ENCODE data around the gene TEAD1. TPM values are rescaled to one million over a fixed set of nuclear protein-coding genes. Genes with fewer than 3 reads are reported as not detected.
A peak's percentile ranks its signal among the peaks of the same experiment; 100 is the strongest.

The TEAD1 gene
- total RNA-seq, 6 donors from 2014 or later, result 53.5 to 141 (median 80.2) TPM

GRCh38 chr11:12686246-12687060 is 12.2 kb downstream of the TEAD1 start:
- Histone ChIP-seq H3K4me1 (peaks cover 7 to 39% (median 28%) of the 10 kb centered on the region in 4 donors), H3K27me3 (no peaks in the 10 kb centered on the region), H3K27ac (no peak overlapping the region), H3K36me3 (no peaks in the 10 kb centered on the region), H3K9me3 (no peaks in the 10 kb centered on the region), H3K4me3 (no peak overlapping the region)
- WGBS, 2 donors, result 89 to 97% methylated on average over 2 of the region's 2 CpGs
- no peak for ATAC-seq (ENCODE audit: low FRiP score in 2 of 2)
- no peak for TF ChIP-seq EP300 (IDR thresholded peaks at IDR 0.05)
- no peak for TF ChIP-seq POLR2A (IDR thresholded peaks at IDR 0.05)
- TF ChIP-seq POLR2AphosphoS5 (IDR thresholded peaks at IDR 0.05), result no peak
- no peak for TF ChIP-seq CTCF (IDR thresholded peaks at IDR 0.05)
- DNase-seq, result no peak

- WGBS, 2 donors, result 38 to 65% methylated on average over 1 of the region's 1 CpG
- H3K4me1 ChIP-seq, result peaks cover 11 to 44% (median 33%) of the 10 kb centered on the region in 4 donors
Measured at GRCh38 chr11:12687216-12687623, 13.0 kb downstream of the TEAD1 start.

GRCh38 chr11:12687740-12688139 is 13.5 kb downstream of the TEAD1 start:
- WGBS, 2 donors, result 57 to 73% methylated on average over 3 of the region's 3 CpGs
- no peak overlapping the region for H3K27ac ChIP-seq
- ATAC-seq (ENCODE audit: low FRiP score in 2 of 2) (peak in 1 of 2 donors; percentile 7), DNase-seq (no peak)
- H3K27me3 ChIP-seq, result no peaks in the 10 kb centered on the region
- H3K4me1 ChIP-seq, result peaks cover 16 to 46% (median 38%) of the 10 kb centered on the region in 4 donors
- H3K36me3 ChIP-seq, result no peaks in the 10 kb centered on the region
- H3K4me3 ChIP-seq, result no peak overlapping the region
- no peak for TF ChIP-seq POLR2A (IDR thresholded peaks at IDR 0.05)
- TF ChIP-seq POLR2AphosphoS5 (IDR thresholded peaks at IDR 0.05), result no peak
- no peak for TF ChIP-seq EP300 (IDR thresholded peaks at IDR 0.05)
- no peak for TF ChIP-seq CTCF (IDR thresholded peaks at IDR 0.05)
- H3K9me3 ChIP-seq, result no peaks in the 10 kb centered on the region

More at GRCh38 chr11:12687216-12687623, 13.0 kb downstream of the TEAD1 start:
- Histone ChIP-seq H3K9me3 (no peaks in the 10 kb centered on the region), H3K27me3 (no peaks in the 10 kb centered on the region), H3K27ac (no peak overlapping the region), H3K4me3 (no peak overlapping the region), H3K36me3 (no peaks in the 10 kb centered on the region)
- DNase-seq, result no peak
- TF ChIP-seq CTCF (IDR thresholded peaks at IDR 0.05) (no peak), EP300 (IDR thresholded peaks at IDR 0.05) (no peak), POLR2AphosphoS5 (IDR thresholded peaks at IDR 0.05) (no peak), POLR2A (IDR thresholded peaks at IDR 0.05) (no peak)
- ATAC-seq (ENCODE audit: low FRiP score in 2 of 2), result no peak

GRCh38 chr11:12689029-12689755 is 15.0 kb downstream of the TEAD1 start:
- no peak overlapping the region for H3K4me3 ChIP-seq
- H3K4me1 ChIP-seq, result peaks cover 25 to 51% (median 46%) of the 10 kb centered on the region in 4 donors
- H3K27me3 ChIP-seq, result no peaks in the 10 kb centered on the region
- no peaks in the 10 kb centered on the region for H3K36me3 ChIP-seq
- H3K27ac ChIP-seq, result no peak overlapping the region
- ATAC-seq (ENCODE audit: low FRiP score in 2 of 2) (no peak), DNase-seq (no peak)
- TF ChIP-seq CTCF (IDR thresholded peaks at IDR 0.05), result no peak
- TF ChIP-seq POLR2A (IDR thresholded peaks at IDR 0.05), result no peak
- TF ChIP-seq EP300 (IDR thresholded peaks at IDR 0.05), result no peak
- no peak for TF ChIP-seq POLR2AphosphoS5 (IDR thresholded peaks at IDR 0.05)
- WGBS, 2 donors, result 92 to 95% methylated on average over 3 of the region's 3 CpGs
- no peaks in the 10 kb centered on the region for H3K9me3 ChIP-seq
